Tibial artery (tissue), 4 donors: Measurements from ENCODE around the gene MDK.

ENCODE experiments used
- DNase-seq, 2 donors: peaks; one replicate each; pipeline ENCODE4 v3.0.0-alpha.2; 2019
- H3K27ac ChIP-seq, 2 donors: fragments of 200-600 bp; sonication (generic) in 1 of 2; 1 replicate in 1 of 2; 2 replicates in 1 of 2; pipeline ENCODE4 v1.5.1; 2018 to 2019; ENCODE audit warnings: mild to moderate bottlenecking in 1 of 2
- H3K27me3 ChIP-seq, 2 donors: fragments of 200-600 bp; sonication (generic) in 1 of 2; one replicate each; pipeline versions ENCODE4 v1.5.1 to v1.6.0; 2016 to 2019
- H3K36me3 ChIP-seq, 3 donors: fragments of 200-600 bp; sonication (generic) in 2 of 3; one replicate each; pipeline ENCODE4 v1.5.1; 2016 to 2019; ENCODE audit warnings: mild to moderate bottlenecking in 2 of 3
- H3K4me1 ChIP-seq, 4 donors: fragments of 200-600 bp; sonication (generic) in 2 of 4; 1 replicate in 3 of 4; 2 replicates in 1 of 4; pipeline ENCODE4 v1.5.1; 2016 to 2019
- H3K4me3 ChIP-seq, 2 donors: fragments of 200-600 bp; sonication (generic) in 1 of 2; 1 replicate in 1 of 2; 2 replicates in 1 of 2; pipeline ENCODE4 v1.5.1; 2018 to 2019; ENCODE audit warnings: mild to moderate bottlenecking in 2 of 2
- H3K9me3 ChIP-seq, 3 donors: fragments of 200-600 bp; sonication (generic) in 1 of 3; one replicate each; pipeline ENCODE4 v1.5.1; 2016 to 2019
- CTCF ChIP-seq, 2 experiments: fragments of 200-600 bp in 1 of 2; fragments of 450-650 bp in 1 of 2; IDR thresholded peaks; one replicate each; pipeline ENCODE4 v1.5.1; 2017 to 2019; ENCODE audit warnings: antibody characterized with exemption in 2 of 2, mild to moderate bottlenecking in 1 of 2, moderate library complexity in 1 of 2
- intact Hi-C: fragments of 100-400 bp; cut with DNase I; formaldehyde crosslinking; loops from one replicate; pipeline ENCODE4 v1.15.0; 2023; ENCODE audit warnings: low total_unique reads

The MDK gene

DNA sequence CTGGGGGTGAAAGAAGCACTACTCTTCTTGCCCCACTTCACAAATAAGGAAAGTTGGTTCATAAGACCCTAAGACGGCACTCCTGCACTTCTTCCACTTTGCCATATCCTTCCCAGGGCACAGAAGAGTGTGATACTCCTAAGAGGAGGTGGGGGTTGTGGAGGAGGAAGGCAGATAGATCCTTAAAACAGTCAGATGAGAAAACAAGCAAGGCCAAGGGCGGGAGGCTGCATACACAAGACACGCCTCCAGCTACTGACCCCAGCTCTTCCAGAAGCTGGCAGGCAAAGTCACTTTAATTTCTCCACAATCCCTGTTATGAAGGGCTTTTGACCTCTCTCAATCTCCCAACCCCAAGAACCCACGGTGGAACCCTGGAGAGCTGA lies 11.8 kb downstream of the MDK start:
- H3K4me3 ChIP-seq: no peak overlapping the region

GRCh38 chr11:46393759-46394158 lies 12.3 kb downstream of the MDK start:
- TF ChIP-seq CTCF (IDR thresholded peaks at IDR 0.05): no peak
- peaks cover 3 to 37% of the 10 kb centered on the region in 2 donors for H3K27me3 ChIP-seq
- intact Hi-C loops: loop anchor here (10.0 kb wide), 2 partner anchors 141 to 221 kb away; partner anchors contain the start of genes ATG13 and HARBI1
- DNase-seq: no peak
- H3K36me3 ChIP-seq: peaks cover 12 to 32% (median 23%) of the 10 kb centered on the region in 3 donors
- H3K4me1 ChIP-seq: peaks cover 7 to 43% (median 35%) of the 10 kb centered on the region in 4 donors
- no peak overlapping the region for H3K4me3 ChIP-seq
- H3K9me3 ChIP-seq: no peaks in the 10 kb centered on the region
- H3K27ac ChIP-seq: no peak overlapping the region

More for the DNA sequence above, 11.8 kb downstream of the MDK start:
- Histone ChIP-seq H3K9me3 (no peaks in the 10 kb centered on the region), H3K4me1 (peaks cover 7 to 43% (median 35%) of the 10 kb centered on the region in 4 donors), H3K36me3 (peaks cover 12 to 27% (median 19%) of the 10 kb centered on the region in 3 donors), H3K27me3 (peaks cover 3 to 42% of the 10 kb centered on the region in 2 donors), H3K27ac (no peak overlapping the region)
- DNase-seq: no peak
- intact Hi-C loops: loop anchor here (10.0 kb wide), 2 partner anchors 142 to 222 kb away; partner anchors contain the start of genes ATG13 and HARBI1
- TF ChIP-seq CTCF (IDR thresholded peaks at IDR 0.05): no peak

DNA sequence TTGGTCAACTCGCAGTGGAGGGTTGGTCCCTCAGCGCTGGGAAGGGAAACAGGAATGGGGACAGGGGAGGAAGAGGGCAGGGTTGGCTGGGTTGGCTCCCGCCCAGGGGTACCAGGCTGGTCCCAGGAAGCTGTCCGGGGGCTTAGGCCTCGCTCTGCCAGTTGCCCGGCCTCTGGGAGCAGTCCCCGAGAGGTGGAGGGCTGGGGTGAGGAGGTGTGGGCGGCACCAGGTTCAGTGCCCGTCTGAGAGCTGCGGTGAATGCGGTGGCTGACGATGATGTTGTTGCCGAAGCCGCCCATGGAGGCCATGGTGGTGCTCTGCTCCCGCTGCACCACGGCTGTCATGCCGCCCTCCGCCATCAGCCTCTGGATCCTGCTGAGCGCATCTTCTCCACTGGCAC lies 16.1 kb downstream of the MDK start:
- no peak for DNase-seq
- Histone ChIP-seq H3K27ac (no peak overlapping the region), H3K27me3 (no peaks in the 10 kb centered on the region), H3K36me3 (peaks cover 12 to 59% (median 32%) of the 10 kb centered on the region in 3 donors), H3K4me3 (no peak overlapping the region), H3K9me3 (no peaks in the 10 kb centered on the region), H3K4me1 (peaks cover 0 to 7% (median 5%) of the 10 kb centered on the region in 4 donors)
- intact Hi-C loops: loop anchor here (10.0 kb wide), 2 partner anchors 137 to 217 kb away; partner anchors contain the start of genes ATG13 and HARBI1
- TF ChIP-seq CTCF (IDR thresholded peaks at IDR 0.05): no peak

- H3K36me3 ChIP-seq: peaks cover 27 to 89% (median 61%) of the 10 kb centered on the region in 3 donors
- intact Hi-C loops: no loop called here
Measured at GRCh38 chr11:46402957-46403902, 21.8 kb downstream of the MDK start.

More at GRCh38 chr11:46402957-46403902, 21.8 kb downstream of the MDK start:
- Histone ChIP-seq H3K4me1 (peaks cover 0 to 7% (median 4%) of the 10 kb centered on the region in 4 donors), H3K9me3 (no peaks in the 10 kb centered on the region), H3K27ac (no peak overlapping the region), H3K27me3 (no peaks in the 10 kb centered on the region), H3K4me3 (no peak overlapping the region)
- DNase-seq: no peak
- no peak for TF ChIP-seq CTCF (IDR thresholded peaks at IDR 0.05)
